ENCODE results near the gene DHX29.
"Not testable (repeated sequence)": the region's sequence is repeated elsewhere in the genome, so short reads cannot be mapped to it uniquely, and the experiment has no call there.

The DHX29 gene

GRCh38 chr5:55307383-55308253 lies at the start of gene DHX29, which contains the start of gene MTREX:
TSS of gene DHX29 (minus strand) at chr5:55307694. CDS start at chr5:55307573, 121 bp downstream.
TSS of gene MTREX (plus strand) at chr5:55307989. CDS start at chr5:55308014, 25 bp downstream.
- DNase-seq (ENCODE audit: low spot score) = peak; percentile 94
- peak; percentile 93 for FAIRE-seq

GRCh38 chr5:55356896-55357295 lies 49.4 kb upstream of the DHX29 start:
- DNase-seq (ENCODE audit: low spot score) (no peak), FAIRE-seq (peak; percentile 17)

GRCh38 chr5:55350754-55351153 lies 43.3 kb upstream of the DHX29 start:
- DNase-seq (ENCODE audit: low spot score) (no peak), FAIRE-seq (no peak)

GRCh38 chr5:55347786-55348185 lies 40.3 kb upstream of the DHX29 start:
- DNase-seq (ENCODE audit: low spot score) (no peak), FAIRE-seq (no peak)

- DNase-seq (ENCODE audit: low spot score) = no peak
- FAIRE-seq = no peak
Observed at GRCh38 chr5:55345327-55345726, 37.8 kb upstream of the DHX29 start.

GRCh38 chr5:55344392-55344992 lies 37.0 kb upstream of the DHX29 start:
- DNase-seq (ENCODE audit: low spot score) = peak; percentile 31
- no peak for FAIRE-seq

- no peak for FAIRE-seq
Observed at GRCh38 chr5:55343609-55344008, 36.1 kb upstream of the DHX29 start.

GRCh38 chr5:55343107-55343506 lies 35.6 kb upstream of the DHX29 start:
- no peak for FAIRE-seq
- no peak for DNase-seq (ENCODE audit: low spot score)

More at GRCh38 chr5:55343609-55344008, 36.1 kb upstream of the DHX29 start:
- DNase-seq (ENCODE audit: low spot score) = no peak

GRCh38 chr5:55338810-55339243 lies 31.3 kb upstream of the DHX29 start:
- DNase-seq (ENCODE audit: low spot score) = no peak
- no peak for FAIRE-seq

GRCh38 chr5:55338092-55338613 lies 30.7 kb upstream of the DHX29 start:
- DNase-seq (ENCODE audit: low spot score) (no peak), FAIRE-seq (no peak)

GRCh38 chr5:55333811-55334210 lies 26.3 kb upstream of the DHX29 start:
- no peak for DNase-seq (ENCODE audit: low spot score)

GRCh38 chr5:55333017-55333416 lies 25.5 kb upstream of the DHX29 start:
- no peak for DNase-seq (ENCODE audit: low spot score)
- no peak for FAIRE-seq

More at GRCh38 chr5:55333811-55334210, 26.3 kb upstream of the DHX29 start:
- no peak for FAIRE-seq

GRCh38 chr5:55331321-55331720 lies 23.8 kb upstream of the DHX29 start:
- FAIRE-seq (no peak), DNase-seq (ENCODE audit: low spot score) (no peak)

GRCh38 chr5:55327281-55327680 lies 19.8 kb upstream of the DHX29 start:
- no peak for FAIRE-seq
- DNase-seq (ENCODE audit: low spot score) = no peak

GRCh38 chr5:55325621-55326020 lies 18.1 kb upstream of the DHX29 start:
- FAIRE-seq (no peak), DNase-seq (ENCODE audit: low spot score) (no peak)

GRCh38 chr5:55324815-55325418 lies 17.4 kb upstream of the DHX29 start:
- DNase-seq (ENCODE audit: low spot score) = peak; percentile 34

GRCh38 chr5:55324006-55324405 lies 16.5 kb upstream of the DHX29 start:
- FAIRE-seq (no peak), DNase-seq (ENCODE audit: low spot score) (no peak)

More at GRCh38 chr5:55324815-55325418, 17.4 kb upstream of the DHX29 start:
- no peak for FAIRE-seq

- no peak for DNase-seq (ENCODE audit: low spot score)
- FAIRE-seq = no peak
Observed at GRCh38 chr5:55320571-55320970, 13.1 kb upstream of the DHX29 start.

GRCh38 chr5:55319491-55319890 lies 12.0 kb upstream of the DHX29 start:
- FAIRE-seq = no peak

GRCh38 chr5:55318237-55318636 lies 10.7 kb upstream of the DHX29 start:
- FAIRE-seq; DNase-seq (ENCODE audit: low spot score): not testable (repeated sequence)

More at GRCh38 chr5:55319491-55319890, 12.0 kb upstream of the DHX29 start:
- no peak for DNase-seq (ENCODE audit: low spot score)

GRCh38 chr5:55316837-55317236 lies 9.3 kb upstream of the DHX29 start:
- FAIRE-seq = no peak
- no peak for DNase-seq (ENCODE audit: low spot score)

GRCh38 chr5:55316289-55316688 lies 8.8 kb upstream of the DHX29 start:
- FAIRE-seq = no peak
- no peak for DNase-seq (ENCODE audit: low spot score)
